ENCODE data around the gene OR52L1.

Gene OR52L1

GRCh38 chr11:5992604-5993251, 5.9 kb upstream of the OR52L1 start:
- peak; percentile 66 for TF ChIP-seq CTCF (IDR thresholded peaks at IDR 0.05)
- no peak for DNase-seq

GRCh38 chr11:5992150-5992549, 5.4 kb upstream of the OR52L1 start:
- Mint-ChIP-seq H3K36me3 (ENCODE audit: low read depth) (no peaks in the 10 kb centered on the region), H3K27ac (peak overlapping the region; percentile 73), H3K4me3 (no peak overlapping the region), H3K4me1 (no peaks in the 10 kb centered on the region), H3K9me3 (no peaks in the 10 kb centered on the region), H3K27me3 (ENCODE audit: low read depth, poor library complexity) (peaks cover 19% of the 10 kb centered on the region)
- DNase-seq, result no peak
- TF ChIP-seq CTCF (IDR thresholded peaks at IDR 0.05), result no peak

More at GRCh38 chr11:5992604-5993251, 5.9 kb upstream of the OR52L1 start:
- H3K4me3 Mint-ChIP-seq, result no peak overlapping the region
- peaks cover 16% of the 10 kb centered on the region for H3K27me3 Mint-ChIP-seq (ENCODE audit: low read depth, poor library complexity)
- no peaks in the 10 kb centered on the region for H3K4me1 Mint-ChIP-seq
- no peaks in the 10 kb centered on the region for H3K9me3 Mint-ChIP-seq
- no peaks in the 10 kb centered on the region for H3K36me3 Mint-ChIP-seq (ENCODE audit: low read depth)
- peak overlapping the region; percentile 73 for H3K27ac Mint-ChIP-seq

- H3K4me1 Mint-ChIP-seq, result no peaks in the 10 kb centered on the region
- no peak overlapping the region for H3K27ac Mint-ChIP-seq
- no peaks in the 10 kb centered on the region for H3K36me3 Mint-ChIP-seq (ENCODE audit: low read depth)
- H3K9me3 Mint-ChIP-seq, result no peaks in the 10 kb centered on the region
- H3K4me3 Mint-ChIP-seq, result no peak overlapping the region
- no peak for TF ChIP-seq CTCF (IDR thresholded peaks at IDR 0.05)
- DNase-seq, result no peak
- peaks cover 22% of the 10 kb centered on the region for H3K27me3 Mint-ChIP-seq (ENCODE audit: low read depth, poor library complexity)
These were observed 2.4 kb upstream of the OR52L1 start for GRCh38 chr11:5989203-5989602.

GRCh38 chr11:5983443-5983842, 3.3 kb downstream of the OR52L1 start:
- peaks cover 32% of the 10 kb centered on the region for H3K9me3 Mint-ChIP-seq
- no peak overlapping the region for H3K27ac Mint-ChIP-seq
- peaks cover 27% of the 10 kb centered on the region for H3K27me3 Mint-ChIP-seq (ENCODE audit: low read depth, poor library complexity)
- H3K4me3 Mint-ChIP-seq, result no peak overlapping the region
- DNase-seq, result no peak
- H3K36me3 Mint-ChIP-seq (ENCODE audit: low read depth), result no peaks in the 10 kb centered on the region
- no peaks in the 10 kb centered on the region for H3K4me1 Mint-ChIP-seq
- peak; percentile 15 for TF ChIP-seq CTCF (IDR thresholded peaks at IDR 0.05)

- Mint-ChIP-seq H3K36me3 (ENCODE audit: low read depth) (no peaks in the 10 kb centered on the region), H3K4me3 (no peak overlapping the region), H3K27me3 (ENCODE audit: low read depth, poor library complexity) (peaks cover 26% of the 10 kb centered on the region), H3K27ac (no peak overlapping the region), H3K4me1 (no peaks in the 10 kb centered on the region), H3K9me3 (peaks cover 11% of the 10 kb centered on the region)
- TF ChIP-seq CTCF (IDR thresholded peaks at IDR 0.05), result no peak
- DNase-seq, result no peak
These were observed 13.3 kb downstream of the OR52L1 start for GRCh38 chr11:5973530-5973929.

GRCh38 chr11:5968394-5968793, 18.4 kb downstream of the OR52L1 start, which contains the start of gene OR56A5:
Gene OR56A5, minus strand, starts transcription at chr11:5968494. Its CDS starts 0 bp downstream, at chr11:5968494.
- Mint-ChIP-seq H3K9me3 (peaks cover 10% of the 10 kb centered on the region), H3K27me3 (ENCODE audit: low read depth, poor library complexity) (peaks cover 21% of the 10 kb centered on the region), H3K36me3 (ENCODE audit: low read depth) (no peaks in the 10 kb centered on the region), H3K4me3 (no peak within 1 kb of the TSS), H3K4me1 (no peaks in the 10 kb centered on the region), H3K27ac (no peak within 1 kb of the TSS)
- no peak for TF ChIP-seq CTCF (IDR thresholded peaks at IDR 0.05)
- no peak for DNase-seq
